ENCODE results near the gene CACNA1C.

DNA sequence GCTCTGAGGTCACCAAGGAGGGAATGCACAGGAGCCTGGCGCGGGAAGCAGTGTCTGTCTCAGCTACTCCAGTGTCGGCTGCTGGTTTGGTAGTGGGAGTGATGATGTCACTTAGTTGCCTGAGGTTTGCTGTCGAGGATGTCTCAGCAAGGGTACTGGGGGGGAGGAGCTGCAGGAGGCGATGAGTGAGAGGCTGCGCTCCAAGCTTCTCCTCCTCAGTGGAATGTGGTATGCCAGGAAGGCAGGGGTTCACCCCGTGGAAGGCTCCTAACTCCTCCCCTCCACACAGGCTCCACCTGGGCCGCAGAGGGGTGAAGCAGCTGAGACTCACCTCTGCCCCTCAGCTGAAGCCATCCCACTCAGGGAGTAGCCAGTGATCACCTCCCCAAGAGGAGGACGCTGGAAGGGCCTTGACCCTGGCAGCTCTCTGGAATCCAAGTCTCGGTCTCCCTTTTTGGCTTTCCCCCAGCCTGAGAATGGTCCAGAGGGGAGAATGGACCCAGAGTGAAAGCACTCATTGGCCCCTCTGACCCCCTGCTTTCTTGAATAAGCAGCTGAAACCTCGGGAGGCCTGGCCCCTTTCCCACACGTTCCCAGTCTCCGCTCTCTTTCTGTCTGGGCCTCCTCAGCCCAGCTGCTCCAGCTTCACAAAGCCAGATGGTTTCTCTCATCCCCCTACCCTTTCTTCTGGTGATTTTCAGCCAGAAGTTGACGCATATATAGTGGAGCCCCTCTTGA is 563.0 kb downstream of the CACNA1C start:
- TF ChIP-seq, protein P1, sequence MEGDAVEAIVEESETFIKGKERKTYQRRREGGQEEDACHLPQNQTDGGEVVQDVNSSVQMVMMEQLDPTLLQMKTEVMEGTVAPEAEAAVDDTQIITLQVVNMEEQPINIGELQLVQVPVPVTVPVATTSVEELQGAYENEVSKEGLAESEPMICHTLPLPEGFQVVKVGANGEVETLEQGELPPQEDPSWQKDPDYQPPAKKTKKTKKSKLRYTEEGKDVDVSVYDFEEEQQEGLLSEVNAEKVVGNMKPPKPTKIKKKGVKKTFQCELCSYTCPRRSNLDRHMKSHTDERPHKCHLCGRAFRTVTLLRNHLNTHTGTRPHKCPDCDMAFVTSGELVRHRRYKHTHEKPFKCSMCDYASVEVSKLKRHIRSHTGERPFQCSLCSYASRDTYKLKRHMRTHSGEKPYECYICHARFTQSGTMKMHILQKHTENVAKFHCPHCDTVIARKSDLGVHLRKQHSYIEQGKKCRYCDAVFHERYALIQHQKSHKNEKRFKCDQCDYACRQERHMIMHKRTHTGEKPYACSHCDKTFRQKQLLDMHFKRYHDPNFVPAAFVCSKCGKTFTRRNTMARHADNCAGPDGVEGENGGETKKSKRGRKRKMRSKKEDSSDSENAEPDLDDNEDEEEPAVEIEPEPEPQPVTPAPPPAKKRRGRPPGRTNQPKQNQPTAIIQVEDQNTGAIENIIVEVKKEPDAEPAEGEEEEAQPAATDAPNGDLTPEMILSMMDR (IDR thresholded peaks at IDR 0.05): no peak
- TF ChIP-seq POLR2A (IDR thresholded peaks at IDR 0.05): no peak
